Endodermal cell (in vitro differentiated cells): ENCODE data around the gene CLOCK. TPM values are rescaled to one million over a fixed set of nuclear protein-coding genes. Genes with fewer than 3 reads are reported as not detected.

Source experiments
- DNase-seq: peaks from one replicate; pipeline ENCODE4 v3.0.0-alpha.2; 2017
- H3K27ac ChIP-seq: 2 replicates; pipeline ENCODE4 v1.5.1; 2013; ENCODE audit warnings: mild to moderate bottlenecking, low read depth, low read length, moderate library complexity
- H3K27me3 ChIP-seq: 2 replicates; pipeline ENCODE4 v1.6.1; 2013; ENCODE audit warnings: mild to moderate bottlenecking, low read length, moderate library complexity; ENCODE audit not compliant: insufficient read depth, control insufficient read depth, poor library complexity, severe bottlenecking
- H3K36me3 ChIP-seq: 2 replicates; pipeline ENCODE4 v1.7.0; 2013; ENCODE audit warnings: mild to moderate bottlenecking, low read length, moderate library complexity; ENCODE audit not compliant: control insufficient read depth, insufficient read depth
- H3K4me1 ChIP-seq: one replicate; pipeline ENCODE4 v1.7.0; 2013; ENCODE audit warnings: low read length; ENCODE audit not compliant: control insufficient read depth, insufficient read depth
- H3K4me3 ChIP-seq: 2 replicates; pipeline ENCODE4 v1.5.1; 2013; ENCODE audit warnings: mild to moderate bottlenecking, low read length, moderate library complexity
- H3K9ac ChIP-seq: 2 replicates; pipeline ENCODE4 v1.6.1; 2013; ENCODE audit warnings: mild to moderate bottlenecking, low read length, moderate library complexity; ENCODE audit not compliant: poor library complexity, severe bottlenecking; ENCODE audit errors: extremely low read depth
- H3K9me3 ChIP-seq: 2 replicates; pipeline ENCODE4 v1.6.1; 2013; ENCODE audit warnings: mild to moderate bottlenecking, low read length, moderate library complexity; ENCODE audit not compliant: control insufficient read depth
- H3K27ac Mint-ChIP-seq: 2 replicates; pipeline ENCODE4 v1.8.0; 2020; ENCODE audit warnings: mixed read lengths
- H3K27me3 Mint-ChIP-seq: 2 replicates; pipeline ENCODE4 v1.8.0; 2021; ENCODE audit warnings: mild to moderate bottlenecking, mixed read lengths; ENCODE audit not compliant: insufficient read depth
- H3K36me3 Mint-ChIP-seq: 2 replicates; pipeline ENCODE4 v1.8.0; 2020; ENCODE audit warnings: low read depth, mixed read lengths
- H3K4me1 Mint-ChIP-seq: 2 replicates; pipeline ENCODE4 v1.8.0; 2020; ENCODE audit warnings: mixed read lengths
- H3K4me3 Mint-ChIP-seq: 2 replicates; pipeline ENCODE4 v1.8.0; 2020; ENCODE audit warnings: mild to moderate bottlenecking, moderate library complexity, mixed read lengths
- H3K9me3 Mint-ChIP-seq: 2 replicates; pipeline ENCODE4 v1.8.0; 2020; ENCODE audit warnings: mild to moderate bottlenecking, mixed read lengths
- CTCF ChIP-seq: fragments of 200-600 bp; sonication (generic); conservative IDR thresholded peaks from 2 replicates; pipeline ENCODE4 v1.5.0; 2021; ENCODE audit warnings: antibody characterized with exemption, mild to moderate bottlenecking
- WGBS, 2 experiments: methylation state at CpG; one replicate each; pipeline versions ENCODE4 v1.1.5 to v1.1.7; 2013; ENCODE audit warnings: missing lambda C conversion rate in 2 of 2, mixed read lengths in 1 of 2; ENCODE audit not compliant: insufficient coverage in 1 of 2, insufficient read length in 1 of 2; 5-methylcytosine and 5-hydroxymethylcytosine counted together
- total RNA-seq, 2 donors: library from RNA; stranded (reverse); fragmentation: NEBNext Ultra II Directional in 1 of 2; extraction: Animal tissue kit (Norgen Biotek cat#: 25700) in 1 of 2; gene quantifications; 2 replicates in 1 of 2; 3 replicates in 1 of 2; pipeline ENCODE4 v1.2.1, GENCODE V29; 2021

CLOCK gene
- total RNA-seq, 2 donors from 2014 or later = 22.9 to 25.1 TPM

- Mint-ChIP-seq H3K4me3 (no peak overlapping the region), H3K27me3 (no peaks in the 10 kb centered on the region), H3K4me1 (peaks cover 10% of the 10 kb centered on the region), H3K9me3 (no peaks in the 10 kb centered on the region), H3K27ac (peak overlapping the region; percentile 61), H3K36me3 (no peaks in the 10 kb centered on the region)
- peak; percentile 69 for DNase-seq
- Histone ChIP-seq H3K36me3 (no peaks in the 10 kb centered on the region), H3K27ac (no peak overlapping the region), H3K4me1 (peaks cover 9% of the 10 kb centered on the region), H3K27me3 (no peaks in the 10 kb centered on the region), H3K4me3 (no peak overlapping the region), H3K9ac (no peak overlapping the region), H3K9me3 (no peaks in the 10 kb centered on the region)
- no peak for TF ChIP-seq CTCF
Measured at GRCh38 chr4:55386073-55386472, 160.6 kb downstream of the CLOCK start.

- H3K36me3 ChIP-seq = no peaks in the 10 kb centered on the region
- H3K27ac ChIP-seq = no peak overlapping the region
- H3K4me1 ChIP-seq = peaks cover 9% of the 10 kb centered on the region
- H3K27me3 Mint-ChIP-seq = no peaks in the 10 kb centered on the region
- H3K4me3 ChIP-seq = no peak overlapping the region
- 91 to 100% methylated on average over 2 to 3 of the region's 3 CpGs for WGBS, 2 experiments
- H3K9me3 Mint-ChIP-seq = no peaks in the 10 kb centered on the region
- TF ChIP-seq CTCF = no peak
- no peaks in the 10 kb centered on the region for H3K36me3 Mint-ChIP-seq
- H3K4me1 Mint-ChIP-seq = peaks cover 10% of the 10 kb centered on the region
- no peak overlapping the region for H3K27ac Mint-ChIP-seq
- no peak for DNase-seq
- no peaks in the 10 kb centered on the region for H3K9me3 ChIP-seq
- H3K9ac ChIP-seq = no peak overlapping the region
- H3K4me3 Mint-ChIP-seq = no peak overlapping the region
- H3K27me3 ChIP-seq = no peaks in the 10 kb centered on the region
Measured at GRCh38 chr4:55385201-55385649, 161.5 kb downstream of the CLOCK start.

- H3K9me3 Mint-ChIP-seq = no peaks in the 10 kb centered on the region
- H3K36me3 ChIP-seq = no peaks in the 10 kb centered on the region
- no peaks in the 10 kb centered on the region for H3K9me3 ChIP-seq
- H3K4me1 Mint-ChIP-seq = peaks cover 10% of the 10 kb centered on the region
- H3K4me3 Mint-ChIP-seq = no peak overlapping the region
- no peak for TF ChIP-seq CTCF
- H3K27ac ChIP-seq = no peak overlapping the region
- H3K27me3 ChIP-seq = no peaks in the 10 kb centered on the region
- DNase-seq = no peak
- H3K9ac ChIP-seq = no peak overlapping the region
- H3K27me3 Mint-ChIP-seq = no peaks in the 10 kb centered on the region
- H3K4me1 ChIP-seq = peaks cover 9% of the 10 kb centered on the region
- no peaks in the 10 kb centered on the region for H3K36me3 Mint-ChIP-seq
- H3K27ac Mint-ChIP-seq = no peak overlapping the region
- no peak overlapping the region for H3K4me3 ChIP-seq
- 86 to 100% methylated on average over 1 to 3 of the region's 3 CpGs for WGBS, 2 experiments
Measured at GRCh38 chr4:55382488-55383003, 164.2 kb downstream of the CLOCK start.
